GM18861 (cell line): ENCODE results near the gene AUNIP.

Source experiments
- ATAC-seq: cut with Tn5 transposase; IDR thresholded peaks from one replicate; pipeline ENCODE4 v1.9.1; 2021; ENCODE audit not compliant: unreplicated experiment

AUNIP gene, protein sequence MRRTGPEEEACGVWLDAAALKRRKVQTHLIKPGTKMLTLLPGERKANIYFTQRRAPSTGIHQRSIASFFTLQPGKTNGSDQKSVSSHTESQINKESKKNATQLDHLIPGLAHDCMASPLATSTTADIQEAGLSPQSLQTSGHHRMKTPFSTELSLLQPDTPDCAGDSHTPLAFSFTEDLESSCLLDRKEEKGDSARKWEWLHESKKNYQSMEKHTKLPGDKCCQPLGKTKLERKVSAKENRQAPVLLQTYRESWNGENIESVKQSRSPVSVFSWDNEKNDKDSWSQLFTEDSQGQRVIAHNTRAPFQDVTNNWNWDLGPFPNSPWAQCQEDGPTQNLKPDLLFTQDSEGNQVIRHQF

DNA sequence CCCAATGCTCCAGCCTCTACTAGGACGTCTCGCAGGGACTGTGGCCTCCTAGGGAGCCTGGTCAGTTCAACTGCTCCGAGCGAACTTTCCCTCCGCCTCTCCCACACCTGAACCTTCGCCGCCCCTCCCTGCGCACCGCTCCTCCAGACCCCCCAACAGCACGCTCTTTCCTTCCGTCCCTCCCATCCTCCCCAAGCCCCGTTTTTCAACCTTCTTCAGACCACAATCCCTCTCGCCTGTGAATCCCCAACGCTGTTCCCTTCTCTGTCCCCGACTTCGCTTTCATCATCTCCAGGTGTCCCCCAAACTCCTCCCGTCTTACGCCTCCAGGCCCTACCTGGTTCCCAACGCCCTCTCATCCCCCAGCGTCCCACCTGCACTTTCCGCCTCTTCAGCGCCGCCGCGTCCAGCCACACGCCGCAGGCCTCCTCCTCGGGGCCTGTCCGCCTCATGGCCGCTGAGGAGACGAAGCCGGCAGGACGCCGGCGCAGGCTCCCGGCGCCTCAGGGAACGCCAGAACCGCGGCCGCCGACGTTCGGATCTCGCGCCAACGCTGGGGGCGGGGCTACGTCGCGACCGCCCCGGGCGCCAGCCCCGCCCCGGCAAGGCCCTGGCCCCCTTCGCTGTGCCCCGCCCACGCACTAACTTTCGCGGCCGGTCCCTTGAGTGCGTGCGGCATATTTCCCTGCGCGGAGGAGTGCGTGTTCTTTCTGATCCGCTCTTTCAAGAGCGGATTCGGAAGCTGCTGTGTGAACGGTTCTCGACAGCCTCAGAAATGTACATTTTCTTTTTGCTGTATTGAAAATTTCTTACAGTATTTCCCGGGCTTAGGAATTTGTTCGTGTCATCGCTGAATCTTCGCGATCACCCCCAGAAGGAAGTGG, at the start of gene AUNIP:
Gene AUNIP, minus strand, starts transcription at position 552 of the 884 bp plus-strand sequence. Its CDS starts 100 bp downstream, at position 452.
- peak; percentile 75 for ATAC-seq

GRCh38 chr1:25909040-25909439, 49.8 kb upstream of the AUNIP start:
- no peak for ATAC-seq

GRCh38 chr1:25908161-25908560, 48.9 kb upstream of the AUNIP start:
- ATAC-seq = no peak

- no peak for ATAC-seq
Measured at GRCh38 chr1:25907601-25908000, 48.3 kb upstream of the AUNIP start.

DNA sequence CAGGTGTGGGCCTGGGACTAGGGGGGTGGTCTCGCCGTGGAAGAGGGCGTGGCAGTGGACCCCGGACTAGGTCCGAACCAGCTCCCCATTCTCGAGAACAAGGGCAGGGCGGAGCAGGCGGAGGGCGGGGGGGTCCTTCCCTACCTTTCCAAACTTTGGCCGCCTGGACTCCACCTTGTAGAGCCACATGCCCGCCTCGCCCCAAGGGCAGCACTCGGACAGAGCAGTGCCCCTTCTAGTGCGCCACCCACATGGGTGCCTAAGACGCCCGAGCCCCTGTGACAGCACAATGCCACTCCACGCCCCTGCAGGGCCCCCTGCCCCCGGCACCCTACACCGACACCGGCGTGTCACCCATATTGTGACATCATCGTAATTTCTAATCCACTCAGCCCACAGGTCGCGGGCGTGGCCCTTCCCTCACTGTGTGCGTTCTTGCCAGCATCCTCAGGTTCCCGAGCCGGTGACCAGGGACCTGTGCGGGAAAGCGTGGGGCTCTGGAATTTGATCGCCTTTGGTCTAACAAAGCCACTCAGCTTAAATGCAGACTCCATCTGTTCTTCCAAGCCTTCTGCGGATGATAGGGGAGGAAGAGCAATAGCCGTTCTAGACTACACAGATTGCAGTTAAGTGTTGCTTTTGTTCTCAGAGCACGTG, 47.5 kb upstream of the AUNIP start:
- no peak for ATAC-seq

DNA sequence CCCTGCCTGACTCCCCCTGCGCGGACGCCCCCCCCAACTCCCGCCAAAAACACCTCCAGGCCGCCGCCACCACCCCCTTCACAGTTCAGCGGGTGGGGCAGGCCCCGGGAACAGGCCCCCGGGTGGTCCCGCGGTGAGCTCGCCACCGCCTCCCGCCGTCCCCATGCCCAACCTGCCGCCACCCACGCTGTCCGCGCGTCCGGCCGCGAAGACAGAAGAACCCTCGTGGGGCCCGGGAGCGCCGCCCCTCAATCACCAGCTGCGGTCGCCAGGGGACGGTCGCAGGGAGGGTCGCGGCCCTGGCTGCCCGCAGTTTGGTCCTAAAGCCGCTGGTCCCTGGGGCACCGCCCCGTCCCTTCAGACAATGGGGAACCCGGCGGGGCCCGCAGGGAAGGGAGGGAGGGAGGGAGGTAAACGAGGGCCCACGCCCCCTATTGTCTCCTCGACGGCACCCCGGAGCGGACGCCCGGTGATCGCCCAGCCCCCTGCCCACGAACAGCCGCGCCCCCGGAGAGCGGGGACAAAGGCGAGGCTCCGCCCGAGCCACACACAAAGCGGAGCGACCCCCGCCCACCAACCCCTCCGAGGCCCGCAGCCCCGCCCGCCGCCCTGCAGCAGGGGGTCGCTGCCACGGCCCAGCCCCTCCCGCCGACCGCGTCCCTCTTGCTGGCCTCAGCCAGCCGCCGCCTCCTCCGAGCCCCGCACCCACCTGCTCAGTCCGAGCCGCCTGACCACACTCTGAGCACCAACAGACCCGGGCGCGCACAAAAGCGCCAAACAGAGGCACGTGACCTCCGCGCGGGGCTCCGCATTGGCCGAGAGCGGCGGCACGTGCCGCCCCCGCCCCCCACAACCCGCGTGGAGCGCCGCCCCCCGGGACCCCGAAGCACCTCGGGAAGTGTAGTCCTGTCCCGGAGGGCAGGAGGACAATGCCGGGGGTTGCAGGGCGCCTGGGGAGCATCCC, 46.7 kb upstream of the AUNIP start, which contains the start of gene STMN1:
Gene STMN1, minus strand, starts transcription at position 740 of the 964 bp plus-strand sequence. CDS start 1,743 bp downstream, outside the sequence.
- ATAC-seq = peak; percentile 50

- peak; percentile 37 for ATAC-seq
Measured at GRCh38 chr1:25904943-25905679, 45.9 kb upstream of the AUNIP start.

GRCh38 chr1:25903986-25904385, 44.7 kb upstream of the AUNIP start:
- ATAC-seq = no peak

DNA sequence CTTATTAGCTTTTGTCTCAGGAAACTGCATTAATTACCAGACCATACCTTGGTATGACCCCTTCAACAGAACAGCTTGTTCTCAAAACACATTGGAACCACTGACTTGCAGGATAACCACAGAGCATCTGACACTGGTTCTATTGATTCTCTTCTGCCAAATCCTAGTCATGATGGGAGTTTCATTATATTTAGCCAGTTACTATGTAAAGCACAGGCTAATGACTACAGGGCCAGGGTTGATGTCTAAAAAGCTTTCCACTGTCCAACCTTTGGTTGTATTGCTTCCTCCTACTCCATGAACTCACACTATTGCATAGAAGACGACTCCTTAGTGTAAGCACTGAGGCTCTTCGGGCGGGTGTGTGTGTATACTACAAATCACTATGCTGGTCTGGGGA, 43.2 kb upstream of the AUNIP start:
- no peak for ATAC-seq

DNA sequence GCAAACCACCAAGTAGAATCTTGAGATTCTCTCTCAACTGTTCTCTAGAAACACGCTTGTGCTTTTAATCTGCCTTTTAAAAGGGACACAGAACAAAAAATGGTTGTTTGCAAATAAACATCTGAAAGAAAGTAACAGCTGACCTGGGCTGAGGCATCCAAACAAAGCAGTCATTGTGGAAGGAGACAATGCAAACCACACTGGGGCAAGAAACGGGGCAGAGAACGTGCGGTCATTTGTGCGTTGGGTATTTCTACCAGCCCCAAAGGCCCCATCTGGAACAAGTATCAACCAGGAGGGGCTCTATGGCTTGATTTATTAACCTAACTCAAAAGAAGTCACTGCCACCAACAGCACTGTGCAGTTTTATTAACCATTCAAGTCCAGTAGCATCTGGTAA, 41.0 kb upstream of the AUNIP start:
- no peak for ATAC-seq

DNA sequence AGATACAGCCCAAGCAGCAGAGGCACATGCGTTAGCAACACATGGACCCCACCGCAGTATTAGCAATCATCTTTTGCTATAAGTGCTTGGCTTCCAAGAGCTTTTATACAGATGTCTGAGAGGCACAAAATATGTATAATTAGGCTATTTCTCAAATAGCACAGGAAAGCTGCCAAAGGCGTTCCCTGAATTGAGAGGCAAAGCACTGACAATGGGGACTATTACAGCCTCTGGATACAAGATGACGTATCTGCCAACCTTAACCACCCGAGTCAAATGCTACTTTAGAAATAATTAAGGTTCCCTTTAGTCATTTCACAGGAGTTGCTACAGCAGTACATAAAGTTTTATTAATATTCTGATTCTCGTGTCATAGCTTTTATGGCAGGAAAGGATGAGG, 40.5 kb upstream of the AUNIP start:
- ATAC-seq = no peak

- ATAC-seq = no peak
Measured at GRCh38 chr1:25898223-25899015, 39.2 kb upstream of the AUNIP start.

DNA sequence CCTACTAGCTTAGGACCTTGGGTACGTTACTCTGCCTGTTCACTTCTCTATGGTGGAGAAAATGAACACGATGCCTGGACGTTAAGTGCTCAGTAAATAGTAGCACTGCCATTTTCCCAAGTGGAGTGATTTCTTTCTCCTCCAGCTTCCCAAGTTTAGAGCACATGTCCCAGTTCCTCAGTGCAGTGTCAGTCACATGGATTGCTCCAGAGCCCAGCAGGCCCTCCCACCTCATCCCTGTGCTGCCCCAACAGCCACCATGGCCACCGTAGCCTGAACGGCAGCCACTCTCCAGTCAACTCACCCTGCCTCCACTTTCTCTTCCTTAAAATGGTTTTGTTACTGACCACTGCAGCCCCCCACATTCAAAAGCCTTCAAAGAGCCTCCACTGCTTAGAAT, 38.5 kb upstream of the AUNIP start:
- ATAC-seq = no peak

GRCh38 chr1:25896266-25896665, 37.0 kb upstream of the AUNIP start:
- ATAC-seq = no peak

DNA sequence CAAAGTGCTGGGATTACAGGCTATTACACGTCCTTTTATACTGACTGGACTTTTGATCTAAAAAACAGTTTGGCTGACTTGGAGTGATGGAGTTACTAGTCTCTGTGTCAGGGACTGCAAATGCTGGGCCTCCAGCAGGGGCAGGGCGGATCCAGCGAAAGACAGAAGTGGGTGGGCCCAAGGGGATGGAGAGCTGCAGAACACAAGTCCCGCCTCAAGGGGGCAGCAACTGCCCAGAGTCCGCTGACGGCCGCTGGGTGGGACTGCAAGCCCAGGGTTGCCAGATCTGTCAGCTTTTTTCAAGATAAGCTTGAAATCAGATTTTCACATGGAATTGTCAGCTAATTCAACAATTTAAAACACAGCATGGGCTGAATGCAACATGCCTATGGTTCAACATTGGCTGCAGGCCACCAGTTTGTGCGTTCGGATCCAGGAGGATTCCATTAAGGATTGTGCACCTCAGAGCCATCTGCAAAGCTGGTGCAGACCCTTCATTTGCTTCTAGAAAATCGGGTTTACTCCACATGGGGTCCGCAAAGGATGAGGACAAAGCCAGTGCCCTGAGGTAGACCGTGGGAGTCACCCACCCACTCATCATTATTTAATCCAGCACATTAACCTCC, 36.2 kb upstream of the AUNIP start:
- ATAC-seq = peak; percentile 77

DNA sequence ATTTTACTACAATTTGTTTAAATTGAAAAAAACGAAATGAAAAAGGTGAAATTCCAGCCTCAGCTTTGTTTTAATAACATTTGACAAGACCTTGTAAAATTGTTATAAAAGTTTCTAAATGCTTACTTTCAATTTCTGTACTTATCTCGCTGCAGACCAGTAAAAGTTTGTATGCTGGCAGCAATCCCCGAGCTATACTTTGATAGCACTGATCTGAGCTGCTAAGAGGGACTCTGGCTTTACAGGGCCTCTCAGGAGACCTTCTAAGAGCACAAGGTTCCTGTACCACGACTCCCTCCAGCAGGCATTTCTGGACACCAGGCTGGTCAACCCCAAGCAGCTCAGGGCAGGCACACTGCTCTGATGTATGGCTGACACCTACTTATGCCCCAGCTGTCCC, 33.9 kb upstream of the AUNIP start:
- ATAC-seq = no peak

- no peak for ATAC-seq
Measured at GRCh38 chr1:25891606-25892005, 32.3 kb upstream of the AUNIP start.
